Measurements from ENCODE around the gene PAK1.
"Not testable (repeated sequence)": the region's sequence is repeated elsewhere in the genome, so short reads cannot be mapped to it uniquely, and the experiment has no call there.

Gene PAK1

GRCh38 chr11:77473801-77474683 is at the start of gene PAK1:
Gene PAK1, minus strand, starts transcription at chr11:77474094. Its CDS starts 81,574 bp downstream, at chr11:77392520.
- no peak for FAIRE-seq

- no peak for FAIRE-seq
Observed at GRCh38 chr11:77522215-77522614, 48.3 kb upstream of the PAK1 start.

GRCh38 chr11:77519847-77520246 is 46.0 kb upstream of the PAK1 start:
- no peak for FAIRE-seq

- FAIRE-seq = no peak
Observed at GRCh38 chr11:77518471-77518870, 44.6 kb upstream of the PAK1 start.

GRCh38 chr11:77517753-77518152 is 43.9 kb upstream of the PAK1 start:
- no peak for FAIRE-seq

GRCh38 chr11:77517226-77517625 is 43.3 kb upstream of the PAK1 start:
- no peak for FAIRE-seq

- FAIRE-seq = no peak
Observed at GRCh38 chr11:77515483-77515882, 41.6 kb upstream of the PAK1 start.

GRCh38 chr11:77515063-77515462 is 41.2 kb upstream of the PAK1 start:
- no peak for FAIRE-seq

- FAIRE-seq = no peak
Observed at GRCh38 chr11:77512092-77512491, 38.2 kb upstream of the PAK1 start.

GRCh38 chr11:77510851-77511250 is 37.0 kb upstream of the PAK1 start:
- no peak for FAIRE-seq

GRCh38 chr11:77510095-77510494 is 36.2 kb upstream of the PAK1 start:
- FAIRE-seq = no peak

- no peak for FAIRE-seq
Observed at GRCh38 chr11:77508019-77508418, 34.1 kb upstream of the PAK1 start.

- no peak for FAIRE-seq
Observed at GRCh38 chr11:77506857-77507256, 33.0 kb upstream of the PAK1 start.

GRCh38 chr11:77505956-77506355 is 32.1 kb upstream of the PAK1 start:
- FAIRE-seq = no peak

- FAIRE-seq = no peak
Observed at GRCh38 chr11:77503006-77503405, 29.1 kb upstream of the PAK1 start.

GRCh38 chr11:77502346-77502905 is 28.5 kb upstream of the PAK1 start:
- no peak for FAIRE-seq

- FAIRE-seq = no peak
Observed at GRCh38 chr11:77501758-77502157, 27.9 kb upstream of the PAK1 start.

- FAIRE-seq = no peak
Observed at GRCh38 chr11:77497368-77497767, 23.5 kb upstream of the PAK1 start.

GRCh38 chr11:77495526-77495925 is 21.6 kb upstream of the PAK1 start:
- FAIRE-seq = no peak

- not testable (repeated sequence) for FAIRE-seq
Observed at GRCh38 chr11:77490035-77490434, 16.1 kb upstream of the PAK1 start.

- no peak for FAIRE-seq
Observed at GRCh38 chr11:77487790-77488189, 13.9 kb upstream of the PAK1 start.

GRCh38 chr11:77479746-77480352 is 6.0 kb upstream of the PAK1 start:
- no peak for FAIRE-seq

GRCh38 chr11:77475206-77475605 is 1.3 kb upstream of the PAK1 start:
- FAIRE-seq = no peak

GRCh38 chr11:77474684-77475060 is 778 bp upstream of the PAK1 start:
- no peak for FAIRE-seq

All from islet of Langerhans (tissue), 1 donor.